HepG2 (cell line): Measurements from ENCODE around the gene COX4I2. TPM values are rescaled to one million over a fixed set of nuclear protein-coding genes. Genes with fewer than 3 reads are reported as not detected.

Experiments
- ATF5 ChIP-seq: sonication (generic); formaldehyde crosslinking; IDR thresholded peaks from 2 replicates; pipeline ENCODE4 v1.4.0; 2020; ENCODE audit warnings: mild to moderate bottlenecking, low read depth, missing genetic modification reagents
- BRCA1 ChIP-seq: sonication (generic); formaldehyde crosslinking; IDR thresholded peaks from 2 replicates; pipeline ENCODE4 v1.4.0; 2020; ENCODE audit warnings: missing genetic modification reagents
- CC2D1A ChIP-seq: sonication (generic); formaldehyde crosslinking; IDR thresholded peaks from 2 replicates; pipeline ENCODE4 v1.8.1; 2023; ENCODE audit warnings: mild to moderate bottlenecking, missing genetic modification reagents
- EZH2 ChIP-seq: conservative IDR thresholded peaks from 2 replicates; pipeline ENCODE4 v1.6.1; 2012; ENCODE audit warnings: mild to moderate bottlenecking, low read depth, low read length, moderate library complexity
- GTF3A ChIP-seq: sonication (generic); formaldehyde crosslinking; conservative IDR thresholded peaks from 2 replicates; pipeline ENCODE4 v1.4.0; 2020; ENCODE audit warnings: mild to moderate bottlenecking, missing genetic modification reagents
- HINFP ChIP-seq: sonication (generic); formaldehyde crosslinking; IDR thresholded peaks from 2 replicates; pipeline ENCODE4 v1.4.0; 2020; ENCODE audit warnings: low read depth, mild to moderate bottlenecking, missing genetic modification reagents
- HOXD1 ChIP-seq: sonication (generic); formaldehyde crosslinking; IDR thresholded peaks from 2 replicates; pipeline ENCODE4 v1.5.0; 2020; ENCODE audit warnings: missing genetic modification reagents
- KDM6A ChIP-seq: IDR thresholded peaks from 2 replicates; pipeline ENCODE4 v1.6.1; 2016; ENCODE audit warnings: low read depth
- KLF15 ChIP-seq: sonication (generic); formaldehyde crosslinking; IDR thresholded peaks from 2 replicates; pipeline ENCODE4 v1.8.1; 2023; ENCODE audit warnings: borderline replicate concordance, mild to moderate bottlenecking, inconsistent platforms, missing genetic modification reagents, mixed read lengths
- MATR3 ChIP-seq: sonication (generic); formaldehyde crosslinking; IDR thresholded peaks from 2 replicates; pipeline ENCODE4 v1.4.0; 2020; ENCODE audit warnings: missing genetic modification reagents
- PHF20 ChIP-seq: sonication (generic); formaldehyde crosslinking; IDR thresholded peaks from 2 replicates; pipeline ENCODE4 v1.5.0; 2020; ENCODE audit warnings: mild to moderate bottlenecking, missing genetic modification reagents
- PITX1 ChIP-seq: sonication (generic); formaldehyde crosslinking; IDR thresholded peaks from 2 replicates; pipeline ENCODE4 v1.5.1; 2020; ENCODE audit warnings: mild to moderate bottlenecking, missing genetic modification reagents
- PRMT3 ChIP-seq: sonication (generic); formaldehyde crosslinking; IDR thresholded peaks from 2 replicates; pipeline ENCODE4 v1.8.1; 2022; ENCODE audit warnings: low read depth, mild to moderate bottlenecking, moderate library complexity, missing genetic modification reagents, borderline replicate concordance
- SOX6 ChIP-seq, 2 experiments: fragments of 450-650 bp in 1 of 2; sonication (generic) in 1 of 2; formaldehyde crosslinking in 1 of 2; IDR thresholded peaks; 2 replicates each; pipeline versions ENCODE4 v1.4.0 to v1.6.1; 2017 to 2020; ENCODE audit warnings: antibody characterized with exemption in 1 of 2, mild to moderate bottlenecking in 1 of 2, missing genetic modification reagents in 1 of 2
- ZBTB34 ChIP-seq: sonication (generic); formaldehyde crosslinking; IDR thresholded peaks from 2 replicates; pipeline ENCODE4 v1.8.0; 2022; ENCODE audit warnings: mild to moderate bottlenecking, missing genetic modification reagents
- ZMAT3 ChIP-seq: sonication (generic); formaldehyde crosslinking; conservative IDR thresholded peaks from 2 replicates; pipeline ENCODE4 v1.7.0; 2021; ENCODE audit warnings: missing genetic modification reagents
- ZNF580 ChIP-seq: IDR thresholded peaks from 2 replicates; pipeline ENCODE4 v1.6.1; 2016; ENCODE audit warnings: low read depth, borderline replicate concordance
- ZNF704 ChIP-seq: sonication (generic); formaldehyde crosslinking; IDR thresholded peaks from 2 replicates; pipeline ENCODE4 v1.8.1; 2023; ENCODE audit warnings: mild to moderate bottlenecking, inconsistent platforms, moderate library complexity, missing genetic modification reagents, borderline replicate concordance
- polyA plus RNA-seq, 8 experiments: library from polyadenylated mRNA; depleted of rRNA in 3 of 8; stranded (reverse) in 7 of 8; unstranded in 1 of 8; fragments of >200 nt; fragmentation: Illumina TruSeq in 4 of 8; extraction: Trizol in 4 of 8; gene quantifications; 2 replicates each; pipeline versions ENCODE4 v1.2.1 to v1.2.3, GENCODE V29; 2011 to 2016; ENCODE audit warnings: low read depth in 4 of 8, missing spikeins in 1 of 8, mixed read lengths in 1 of 8; ENCODE audit not compliant: insufficient read depth in 1 of 8
- total RNA-seq, 5 experiments: library from RNA; depleted of rRNA; stranded (reverse); fragments of >200 nt; fragmentation: Illumina TruSeq; extraction: Trizol; gene quantifications; 2 replicates each; pipeline ENCODE4 v1.2.3, GENCODE V29; 2016; ENCODE audit warnings: low read depth in 1 of 5
- TF ChIP-seq, protein P1 (sequence below): sonication (generic); formaldehyde crosslinking; IDR thresholded peaks from 2 replicates; pipeline ENCODE4 v1.5.1; 2020; ENCODE audit warnings: mild to moderate bottlenecking, missing genetic modification reagents, moderate library complexity

Gene COX4I2
- total and polyA plus RNA-seq, 2 of the 13 experiments (the other 11 are each of a cell fraction or from before 2014, with no cell fraction given), result 1.1 TPM; not detected in 1

DNA sequence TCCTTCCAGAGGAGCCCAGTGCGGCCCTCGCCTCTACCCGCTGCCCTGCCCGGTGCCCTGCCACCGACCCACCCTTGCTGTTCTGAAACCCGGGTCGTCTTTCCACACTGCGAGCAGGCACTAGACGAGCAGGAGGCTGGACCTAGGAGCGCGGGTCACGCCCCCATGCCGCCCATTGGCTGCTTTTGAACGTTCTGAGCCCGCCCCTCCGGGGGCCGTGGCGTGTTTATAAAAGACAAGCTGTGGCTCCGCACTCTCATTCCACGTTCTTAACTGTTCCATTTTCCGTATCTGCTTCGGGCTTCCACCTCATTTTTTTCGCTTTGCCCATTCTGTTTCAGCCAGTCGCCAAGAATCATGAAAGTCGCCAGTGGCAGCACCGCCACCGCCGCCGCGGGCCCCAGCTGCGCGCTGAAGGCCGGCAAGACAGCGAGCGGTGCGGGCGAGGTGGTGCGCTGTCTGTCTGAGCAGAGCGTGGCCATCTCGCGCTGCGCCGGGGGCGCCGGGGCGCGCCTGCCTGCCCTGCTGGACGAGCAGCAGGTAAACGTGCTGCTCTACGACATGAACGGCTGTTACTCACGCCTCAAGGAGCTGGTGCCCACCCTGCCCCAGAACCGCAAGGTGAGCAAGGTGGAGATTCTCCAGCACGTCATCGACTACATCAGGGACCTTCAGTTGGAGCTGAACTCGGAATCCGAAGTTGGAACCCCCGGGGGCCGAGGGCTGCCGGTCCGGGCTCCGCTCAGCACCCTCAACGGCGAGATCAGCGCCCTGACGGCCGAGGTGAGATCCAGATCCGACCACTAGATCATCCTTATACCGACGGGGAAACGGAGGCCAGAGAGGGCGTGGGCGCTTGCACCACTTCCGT, 32.4 kb upstream of the COX4I2 start, which contains the start of gene ID1 (continued):
- TF ChIP-seq ATF5 (CRISPR knock-in tag), result peak; percentile 95; the same call in 1 of the 2 replicates
- TF ChIP-seq BRCA1 (CRISPR knock-in tag), result peak; percentile 97
- TF ChIP-seq KLF15 (CRISPR knock-in tag), result peak; percentile 77; the same call in 1 of the 2 replicates
- TF ChIP-seq GTF3A (CRISPR knock-in tag), result peak; percentile 97
- 0 out of 2 replicates have a peak, but pooled peaks have one; percentile 53 for TF ChIP-seq CC2D1A (CRISPR knock-in tag)
- TF ChIP-seq ZMAT3, result peak; percentile 98
- TF ChIP-seq ZNF580 (CRISPR knock-in tag), result peak; percentile 73; the same call in 1 of the 2 replicates
- peak; percentile 93 for TF ChIP-seq HOXD1 (CRISPR knock-in tag)
- peak; percentile 18; the same call in 1 of the 2 replicates for TF ChIP-seq ZBTB34 (CRISPR knock-in tag)
- TF ChIP-seq MATR3, result 0 out of 2 replicates have a peak, but pooled peaks have one; percentile 82
- peak; percentile 96 for TF ChIP-seq ZNF704 (CRISPR knock-in tag)
- TF ChIP-seq KDM6A, result no peak; the same call in 1 of the 2 replicates
- TF ChIP-seq PRMT3 (CRISPR knock-in tag), result peak; percentile 97
- no peak for TF ChIP-seq EZH2
- TF ChIP-seq, protein P1, sequence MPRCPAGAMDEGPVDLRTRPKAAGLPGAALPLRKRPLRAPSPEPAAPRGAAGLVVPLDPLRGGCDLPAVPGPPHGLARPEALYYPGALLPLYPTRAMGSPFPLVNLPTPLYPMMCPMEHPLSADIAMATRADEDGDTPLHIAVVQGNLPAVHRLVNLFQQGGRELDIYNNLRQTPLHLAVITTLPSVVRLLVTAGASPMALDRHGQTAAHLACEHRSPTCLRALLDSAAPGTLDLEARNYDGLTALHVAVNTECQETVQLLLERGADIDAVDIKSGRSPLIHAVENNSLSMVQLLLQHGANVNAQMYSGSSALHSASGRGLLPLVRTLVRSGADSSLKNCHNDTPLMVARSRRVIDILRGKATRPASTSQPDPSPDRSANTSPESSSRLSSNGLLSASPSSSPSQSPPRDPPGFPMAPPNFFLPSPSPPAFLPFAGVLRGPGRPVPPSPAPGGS (CRISPR knock-in tag), result peak; percentile 96
- peak; percentile 57 for TF ChIP-seq PHF20 (CRISPR knock-in tag)
- TF ChIP-seq SOX6 (IDR thresholded peaks at IDR 0.05), result no peak
- TF ChIP-seq SOX6 (CRISPR knock-in tag; IDR thresholded peaks at IDR 0.05), result no peak; the same call in 1 of the 2 replicates
- peak; percentile 73 for TF ChIP-seq PITX1
- TF ChIP-seq HINFP, result peak; percentile 96
